BLaER1 treated with 17β-estradiol and CSF1 and Interleukin-3, amounts not matched to agents 10 nM and 100 nM (cell line): ENCODE results near the gene MEIOB.

Source experiments
- H3K27ac ChIP-seq, 11 experiments: shearing (Covaris generic); formaldehyde crosslinking; 2 replicates each; pipeline ENCODE4 v1.8.1; 2022
- H3K27me3 ChIP-seq, 11 experiments: shearing (Covaris generic); formaldehyde crosslinking; 2 replicates each; pipeline ENCODE4 v1.8.1; 2022
- H3K36me3 ChIP-seq, 11 experiments: shearing (Covaris generic); formaldehyde crosslinking; 2 replicates each; pipeline ENCODE4 v1.8.1; 2022
- H3K4me1 ChIP-seq, 10 experiments: shearing (Covaris generic); formaldehyde crosslinking; 2 replicates each; pipeline ENCODE4 v1.8.1; 2022
- H3K4me2 ChIP-seq, 11 experiments: shearing (Covaris generic); formaldehyde crosslinking; 2 replicates each; pipeline ENCODE4 v1.8.1; 2022
- H3K4me3 ChIP-seq, 10 experiments: shearing (Covaris generic); formaldehyde crosslinking; 2 replicates each; pipeline ENCODE4 v1.8.1; 2022
- H3K9ac ChIP-seq, 11 experiments: shearing (Covaris generic); formaldehyde crosslinking; 2 replicates each; pipeline ENCODE4 v1.8.1; 2022
- H3K9me3 ChIP-seq, 11 experiments: shearing (Covaris generic); formaldehyde crosslinking; replicated peaks in 1 of 11; 2 replicates each; pipeline ENCODE4 v1.8.1; 2022
- H4K20me1 ChIP-seq, 11 experiments: shearing (Covaris generic); formaldehyde crosslinking; 2 replicates each; pipeline ENCODE4 v1.8.1; 2022
- Cebpa-rat ChIP-seq, 11 experiments: shearing (Covaris generic); IDR thresholded peaks; 2 replicates each; pipeline ENCODE4 v1.8.1; 2022

The MEIOB gene

DNA sequence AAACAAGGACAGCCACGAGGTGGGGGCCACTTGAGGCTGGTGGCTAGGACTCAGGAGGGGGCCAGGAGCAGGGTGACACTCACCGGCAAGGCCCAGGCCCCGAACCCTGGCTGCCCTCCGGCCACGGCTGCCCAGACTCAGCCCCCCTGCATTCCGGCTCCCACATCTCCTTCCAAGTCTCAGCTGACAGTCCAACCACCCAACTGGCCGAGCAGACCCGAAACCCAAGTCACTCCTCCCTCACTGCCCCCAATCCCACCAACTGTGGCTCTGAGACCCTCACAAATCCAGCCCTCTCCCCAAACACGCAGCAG lies 54.7 kb downstream of the MEIOB start:
- H3K9me3 ChIP-seq: no peaks in the 10 kb centered on the region
- H4K20me1 ChIP-seq: peaks cover 0 to 52% (median 6%) of the 10 kb centered on the region in 11 experiments; a peak in 11 of 22 replicates
- H3K4me1 ChIP-seq: peaks cover 5 to 11% (median 9%) of the 10 kb centered on the region in 10 experiments; a peak in 16 of 20 replicates
- H3K9ac ChIP-seq: no peak overlapping the region
- peaks cover 21 to 88% (median 58%) of the 10 kb centered on the region in 11 experiments for H3K36me3 ChIP-seq
- no peak overlapping the region for H3K27ac ChIP-seq
- no peak overlapping the region for H3K4me2 ChIP-seq
- no peak for TF ChIP-seq Cebpa-rat (IDR thresholded peaks at IDR 0.05)
- no peak overlapping the region for H3K4me3 ChIP-seq
- H3K27me3 ChIP-seq: no peaks in the 10 kb centered on the region

DNA sequence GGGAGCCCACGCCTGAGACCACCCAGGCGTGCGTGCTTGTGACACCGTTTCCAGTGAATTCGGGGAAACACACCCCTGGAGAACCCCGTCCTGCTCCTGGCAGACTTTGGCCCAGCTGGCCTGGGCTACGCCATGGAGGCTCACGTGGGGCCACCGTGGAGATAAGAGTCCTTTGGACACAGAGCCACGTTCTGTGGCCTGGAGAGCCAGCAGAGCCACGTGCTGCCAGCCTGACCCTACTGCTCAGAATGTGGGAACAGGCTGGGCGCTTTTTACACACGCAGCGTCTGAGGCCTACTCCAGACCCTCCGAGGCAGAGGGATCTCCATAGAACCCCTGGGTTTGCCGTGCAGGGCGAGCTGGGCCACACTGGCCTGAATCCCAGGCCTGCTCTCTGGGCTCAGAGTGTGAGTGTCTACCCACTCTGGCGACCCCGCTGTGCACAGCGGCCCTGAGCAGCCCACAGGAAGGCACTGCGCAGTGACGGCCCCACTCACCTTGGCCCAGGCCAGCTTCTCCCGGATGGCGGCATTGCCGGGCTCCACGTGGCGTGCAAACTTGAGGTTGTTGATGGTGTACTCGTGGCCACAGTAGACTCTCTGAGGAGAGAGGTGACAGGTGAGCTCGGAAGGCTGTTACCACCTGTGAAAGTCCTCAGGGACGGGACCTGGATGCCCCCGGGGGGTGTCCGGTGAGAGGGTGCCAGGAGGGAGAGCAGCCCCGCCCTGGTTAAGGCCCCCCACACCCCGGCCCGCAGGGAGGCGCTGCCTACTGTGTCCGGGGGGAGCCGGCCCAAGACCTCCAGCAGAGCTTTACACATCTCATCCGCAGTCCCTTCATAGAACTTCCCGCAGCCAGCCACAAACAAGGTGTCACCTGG lies 55.3 kb downstream of the MEIOB start:
- H3K27me3 ChIP-seq: no peaks in the 10 kb centered on the region
- no peak overlapping the region; a peak in 1 of 22 replicates for H3K9ac ChIP-seq
- no peak for TF ChIP-seq Cebpa-rat (IDR thresholded peaks at IDR 0.05)
- no peaks in the 10 kb centered on the region for H3K9me3 ChIP-seq
- peaks cover 16 to 86% (median 53%) of the 10 kb centered on the region in 11 experiments for H3K36me3 ChIP-seq
- H3K4me1 ChIP-seq: peaks cover 5 to 12% (median 11%) of the 10 kb centered on the region in 10 experiments; a peak in 16 of 20 replicates
- peaks cover 0 to 46% (median 6%) of the 10 kb centered on the region in 11 experiments; a peak in 11 of 22 replicates for H4K20me1 ChIP-seq
- H3K27ac ChIP-seq: no peak overlapping the region
- no peak overlapping the region for H3K4me3 ChIP-seq
- no peak overlapping the region for H3K4me2 ChIP-seq

DNA sequence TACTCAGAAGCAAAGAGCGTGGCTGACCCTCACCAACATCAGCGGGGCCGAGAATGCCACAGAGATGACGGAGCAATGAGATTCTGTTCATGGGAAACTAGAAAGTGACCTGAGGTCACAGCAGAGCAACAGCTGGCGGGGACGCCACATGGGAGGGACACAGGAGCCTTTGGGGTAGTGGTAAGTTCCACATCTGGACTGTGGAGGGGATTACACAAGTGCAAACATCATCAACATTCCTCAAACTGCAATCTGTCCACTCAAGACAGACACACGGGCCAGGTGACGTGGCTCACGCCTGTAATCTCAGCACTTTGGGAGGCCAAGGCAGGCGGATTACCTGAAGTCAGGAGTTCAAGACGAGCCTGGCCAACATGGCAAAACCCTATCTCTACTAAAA lies 56.5 kb downstream of the MEIOB start:
- H3K4me2 ChIP-seq: no peak overlapping the region
- H4K20me1 ChIP-seq: peaks cover 0 to 43% (median 8%) of the 10 kb centered on the region in 11 experiments; a peak in 9 of 22 replicates
- no peaks in the 10 kb centered on the region for H3K9me3 ChIP-seq
- no peak for TF ChIP-seq Cebpa-rat (IDR thresholded peaks at IDR 0.05)
- H3K4me3 ChIP-seq: no peak overlapping the region
- H3K9ac ChIP-seq: no peak overlapping the region
- H3K36me3 ChIP-seq: peaks cover 16 to 86% (median 48%) of the 10 kb centered on the region in 11 experiments
- no peaks in the 10 kb centered on the region for H3K27me3 ChIP-seq
- H3K27ac ChIP-seq: no peak overlapping the region
- H3K4me1 ChIP-seq: peaks cover 5 to 12% (median 11%) of the 10 kb centered on the region in 10 experiments; a peak in 16 of 20 replicates

DNA sequence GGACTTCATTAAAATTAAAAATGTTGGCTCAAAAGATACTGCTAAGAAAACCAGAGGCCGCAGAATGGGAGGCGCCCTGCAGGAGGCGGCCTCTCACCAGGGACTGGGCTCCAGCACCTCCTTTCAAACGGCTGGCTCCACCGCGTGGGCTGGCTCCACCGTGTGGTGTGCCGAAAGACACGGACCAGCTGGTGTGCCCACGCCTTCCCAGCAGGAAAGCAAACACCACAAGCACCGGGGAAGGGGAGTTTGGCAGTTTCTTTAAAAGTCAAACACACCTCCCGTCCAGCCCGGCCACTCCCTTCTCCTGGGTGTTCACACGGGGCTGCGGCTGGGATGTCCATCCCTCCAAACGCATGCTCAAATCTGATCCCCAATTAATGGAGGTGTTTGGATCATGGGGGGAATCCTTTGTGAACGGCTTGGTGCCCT lies 59.2 kb downstream of the MEIOB start:
- peaks cover 5 to 12% (median 11%) of the 10 kb centered on the region in 10 experiments; a peak in 16 of 20 replicates for H3K4me1 ChIP-seq
- H4K20me1 ChIP-seq: peaks cover 0 to 36% (median 9%) of the 10 kb centered on the region in 11 experiments; a peak in 8 of 22 replicates
- H3K27ac ChIP-seq: peak overlapping the region in 5 of 11 experiments; percentile 16 to 60 (median 56); a peak in 8 of 22 replicates
- no peaks in the 10 kb centered on the region for H3K9me3 ChIP-seq
- H3K36me3 ChIP-seq: peaks cover 38 to 86% (median 59%) of the 10 kb centered on the region in 11 experiments
- TF ChIP-seq Cebpa-rat (IDR thresholded peaks at IDR 0.05): no peak
- peak overlapping the region in 9 of 11 experiments; percentile 4 to 47 (median 36); a peak in 13 of 22 replicates for H3K4me2 ChIP-seq
- H3K4me3 ChIP-seq: no peak overlapping the region
- H3K27me3 ChIP-seq: no peaks in the 10 kb centered on the region
- H3K9ac ChIP-seq: peak overlapping the region in 6 of 11 experiments; percentile 17 to 47 (median 38); a peak in 7 of 22 replicates

DNA sequence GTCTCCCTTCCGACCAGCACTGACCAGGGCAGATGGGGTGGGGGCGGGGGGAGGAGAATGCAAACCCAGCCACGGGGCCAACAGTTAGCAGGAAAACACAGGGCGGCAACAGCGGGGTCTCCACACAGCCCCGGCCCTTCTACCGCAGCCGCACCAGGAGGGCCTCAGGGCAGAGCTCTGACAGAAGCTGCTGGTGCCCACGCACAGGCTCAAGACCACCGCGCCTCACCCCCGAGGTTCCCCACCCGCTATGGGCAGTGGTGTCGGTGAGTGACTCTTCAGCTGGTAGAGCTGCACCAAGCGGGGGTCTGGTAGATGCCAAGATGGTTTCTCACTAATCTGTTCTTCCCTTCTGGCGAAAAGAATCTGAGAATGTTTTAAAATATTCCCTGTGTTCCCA lies 61.4 kb downstream of the MEIOB start:
- Histone ChIP-seq H3K9me3 (no peaks in the 10 kb centered on the region), H3K36me3 (peaks cover 33 to 85% (median 57%) of the 10 kb centered on the region in 11 experiments), H4K20me1 (peaks cover 0 to 36% (median 5%) of the 10 kb centered on the region in 11 experiments; a peak in 5 of 22 replicates), H3K27me3 (no peaks in the 10 kb centered on the region), H3K27ac (no peak overlapping the region), H3K9ac (peak overlapping the region in 1 of 11 experiments; percentile 26; a peak in 1 of 22 replicates), H3K4me3 (no peak overlapping the region), H3K4me2 (no peak overlapping the region), H3K4me1 (peaks cover 5 to 12% (median 11%) of the 10 kb centered on the region in 10 experiments; a peak in 16 of 20 replicates)
- TF ChIP-seq Cebpa-rat (IDR thresholded peaks at IDR 0.05): no peak

DNA sequence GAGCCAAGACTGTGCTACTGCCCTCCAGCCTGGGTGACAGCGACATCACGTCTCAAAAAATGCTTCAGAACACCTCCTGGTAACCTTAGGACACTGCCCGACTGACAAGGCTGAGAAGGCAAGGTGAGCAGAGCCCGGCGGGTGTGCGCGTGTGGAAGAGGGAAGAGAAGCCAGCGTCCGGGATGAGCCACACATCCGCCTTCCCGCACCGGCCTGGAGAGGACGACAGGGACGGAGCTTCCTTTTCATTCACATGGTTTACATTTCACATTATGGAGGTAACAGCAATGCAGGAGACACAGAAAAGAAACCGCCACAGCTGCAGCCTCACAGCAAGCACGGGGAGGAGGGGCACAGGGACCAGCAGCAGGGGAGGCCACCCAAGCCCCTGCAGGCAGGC lies 61.9 kb downstream of the MEIOB start:
- H3K9me3 ChIP-seq: no peaks in the 10 kb centered on the region
- H3K27me3 ChIP-seq: no peaks in the 10 kb centered on the region
- no peak for TF ChIP-seq Cebpa-rat (IDR thresholded peaks at IDR 0.05)
- H3K9ac ChIP-seq: no peak overlapping the region
- no peak overlapping the region for H3K4me3 ChIP-seq
- peaks cover 5 to 14% (median 12%) of the 10 kb centered on the region in 10 experiments; a peak in 16 of 20 replicates for H3K4me1 ChIP-seq
- H4K20me1 ChIP-seq: peaks cover 0 to 32% (median 5%) of the 10 kb centered on the region in 11 experiments; a peak in 4 of 22 replicates
- no peak overlapping the region for H3K4me2 ChIP-seq
- no peak overlapping the region for H3K27ac ChIP-seq
- peaks cover 31 to 85% (median 57%) of the 10 kb centered on the region in 11 experiments for H3K36me3 ChIP-seq

DNA sequence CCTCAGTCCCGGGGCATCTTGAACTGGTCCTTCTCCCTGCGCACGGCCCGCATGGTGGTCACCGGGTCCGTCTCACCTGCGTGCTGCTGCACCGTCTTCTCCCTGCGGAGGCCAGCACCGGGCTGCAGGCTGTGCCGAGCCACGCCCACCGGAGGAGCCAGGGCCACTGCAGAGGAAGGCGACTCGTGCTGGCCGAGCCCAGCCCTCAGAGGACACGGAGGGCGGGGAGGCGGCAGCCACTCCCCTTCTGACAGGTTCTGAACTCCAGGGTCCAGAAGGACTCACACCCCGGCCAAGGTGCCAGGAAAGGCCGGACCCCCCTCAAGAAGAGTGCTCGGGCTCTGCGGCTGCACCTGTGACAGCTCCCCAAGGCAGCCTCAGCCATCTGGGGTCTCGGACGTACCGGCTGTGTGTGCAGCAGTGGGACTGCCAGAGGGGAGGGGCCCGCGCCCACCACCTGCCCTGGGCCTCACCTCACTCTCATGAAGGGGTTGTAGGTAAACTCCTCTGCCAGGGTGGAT lies 62.6 kb downstream of the MEIOB start:
- H3K9me3 ChIP-seq: no peaks in the 10 kb centered on the region
- TF ChIP-seq Cebpa-rat (IDR thresholded peaks at IDR 0.05): no peak
- peaks cover 5 to 21% (median 12%) of the 10 kb centered on the region in 10 experiments; a peak in 19 of 20 replicates for H3K4me1 ChIP-seq
- no peak overlapping the region for H3K9ac ChIP-seq
- H3K27ac ChIP-seq: no peak overlapping the region
- no peak overlapping the region for H3K4me2 ChIP-seq
- no peaks in the 10 kb centered on the region for H3K27me3 ChIP-seq
- H3K4me3 ChIP-seq: no peak overlapping the region
- H3K36me3 ChIP-seq: peaks cover 31 to 81% (median 56%) of the 10 kb centered on the region in 11 experiments
- H4K20me1 ChIP-seq: peaks cover 0 to 30% (median 5%) of the 10 kb centered on the region in 11 experiments; a peak in 4 of 22 replicates

DNA sequence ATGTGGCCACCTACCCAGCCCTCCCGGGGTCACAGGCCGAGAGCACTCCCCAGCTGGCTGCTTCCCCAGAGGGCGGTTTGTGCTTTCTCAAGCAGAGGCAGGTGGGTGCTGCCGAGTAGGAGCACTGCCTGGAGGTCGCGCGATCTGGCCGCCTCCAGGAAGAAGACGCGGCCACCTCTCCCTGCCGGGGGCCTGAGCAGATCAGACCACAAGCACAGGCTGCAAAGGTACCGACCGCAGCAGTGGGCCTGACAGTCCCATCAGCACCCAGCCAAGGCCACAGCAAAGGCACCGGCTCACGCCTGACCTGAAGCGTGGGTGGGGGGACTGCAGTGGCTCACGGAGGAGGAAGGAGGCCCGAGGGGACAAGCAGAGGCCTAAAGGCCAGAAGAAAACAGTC lies 63.3 kb downstream of the MEIOB start:
- Histone ChIP-seq H3K4me1 (peaks cover 5 to 22% (median 13%) of the 10 kb centered on the region in 10 experiments; a peak in 19 of 20 replicates), H3K4me3 (no peak overlapping the region), H3K27me3 (no peaks in the 10 kb centered on the region), H3K9ac (no peak overlapping the region), H4K20me1 (peaks cover 0 to 26% (median 5%) of the 10 kb centered on the region in 11 experiments; a peak in 4 of 22 replicates), H3K9me3 (no peaks in the 10 kb centered on the region), H3K4me2 (no peak overlapping the region), H3K27ac (no peak overlapping the region), H3K36me3 (peaks cover 31 to 75% (median 50%) of the 10 kb centered on the region in 11 experiments)
- no peak for TF ChIP-seq Cebpa-rat (IDR thresholded peaks at IDR 0.05)

DNA sequence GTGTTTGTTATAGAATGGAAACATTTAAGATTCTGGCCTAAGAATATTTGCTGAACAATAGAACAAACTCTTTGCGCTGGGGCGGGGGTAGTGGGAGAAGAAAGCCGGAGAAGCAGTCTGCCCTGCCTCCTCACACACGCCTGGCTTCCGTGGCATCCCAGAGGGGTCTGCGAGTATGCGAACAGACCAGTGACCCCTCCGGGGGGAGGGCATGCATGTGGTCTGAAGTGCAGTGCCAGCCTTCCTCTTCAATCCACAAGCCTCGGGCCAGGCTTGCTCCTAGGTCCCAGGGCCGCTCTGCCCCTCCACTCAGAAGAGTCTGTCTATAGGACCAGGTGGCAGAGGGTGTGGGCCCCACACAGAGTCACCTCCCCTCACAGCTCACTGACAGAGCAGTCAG lies 64.3 kb downstream of the MEIOB start:
- Histone ChIP-seq H3K27me3 (no peaks in the 10 kb centered on the region), H3K9me3 (no peaks in the 10 kb centered on the region), H3K4me2 (no peak overlapping the region), H3K9ac (no peak overlapping the region), H3K27ac (no peak overlapping the region), H3K36me3 (peaks cover 31 to 72% (median 50%) of the 10 kb centered on the region in 11 experiments), H3K4me1 (peaks cover 0 to 16% (median 6%) of the 10 kb centered on the region in 10 experiments; a peak in 17 of 20 replicates), H4K20me1 (peaks cover 0 to 15% (median 0%) of the 10 kb centered on the region in 11 experiments; a peak in 4 of 22 replicates), H3K4me3 (no peak overlapping the region)
- TF ChIP-seq Cebpa-rat (IDR thresholded peaks at IDR 0.05): no peak
